ENCODE results near the gene CCN5.
"Not testable (repeated sequence)": the region's sequence is repeated elsewhere in the genome, so short reads cannot be mapped to it uniquely, and the experiment has no call there.

Gene CCN5

DNA sequence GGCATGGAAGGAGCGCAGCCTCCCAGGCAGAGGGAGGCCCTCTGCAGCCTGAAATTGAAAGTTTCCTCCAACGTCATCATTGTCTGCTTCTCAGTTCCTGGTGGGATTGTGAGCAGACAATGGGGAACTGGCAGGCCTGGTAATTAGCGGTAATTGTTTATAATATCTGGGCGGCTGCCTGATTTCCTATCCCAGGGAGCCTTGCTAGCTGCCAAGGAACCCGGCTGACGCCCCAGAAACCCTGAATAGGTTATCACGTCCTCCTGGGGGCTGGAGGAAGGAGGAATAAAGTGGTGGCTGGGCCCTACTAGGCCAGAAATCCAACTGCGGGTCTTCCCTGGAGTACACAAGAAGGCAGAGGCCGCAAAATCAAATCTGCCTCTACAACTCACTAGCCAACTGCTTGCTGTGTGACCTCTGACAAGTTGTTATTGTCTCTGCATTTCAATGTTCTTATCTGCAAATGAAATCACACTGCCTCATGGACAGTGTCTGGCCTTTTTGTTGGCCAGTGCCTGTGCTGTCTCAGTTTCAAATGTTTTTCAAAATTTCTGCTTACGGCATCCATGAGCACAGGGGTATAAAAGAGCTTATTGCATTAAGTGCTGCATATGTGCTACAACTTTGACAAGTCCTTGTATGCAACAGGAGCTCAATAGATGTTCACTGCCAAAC is 47.4 kb downstream of the CCN5 start:
- DNase-seq: no peak

DNA sequence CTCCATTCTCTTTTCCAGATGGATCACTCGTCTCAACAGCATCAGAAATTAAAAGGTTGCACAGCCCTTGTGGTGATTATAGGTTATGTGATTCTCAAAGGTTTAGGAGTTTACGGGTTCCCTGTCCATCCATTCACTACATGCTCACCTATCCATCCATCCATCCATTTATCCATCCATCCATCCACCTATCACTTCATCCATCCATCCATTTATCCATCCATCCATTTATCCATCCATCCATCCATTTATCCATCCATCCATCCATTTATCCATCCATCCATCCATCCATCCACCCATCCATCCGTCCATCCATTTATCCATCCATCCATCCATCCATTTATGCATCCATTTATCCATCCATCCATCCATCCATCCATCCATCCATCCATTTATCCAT is 48.6 kb downstream of the CCN5 start:
- not testable (repeated sequence) for DNase-seq

DNA sequence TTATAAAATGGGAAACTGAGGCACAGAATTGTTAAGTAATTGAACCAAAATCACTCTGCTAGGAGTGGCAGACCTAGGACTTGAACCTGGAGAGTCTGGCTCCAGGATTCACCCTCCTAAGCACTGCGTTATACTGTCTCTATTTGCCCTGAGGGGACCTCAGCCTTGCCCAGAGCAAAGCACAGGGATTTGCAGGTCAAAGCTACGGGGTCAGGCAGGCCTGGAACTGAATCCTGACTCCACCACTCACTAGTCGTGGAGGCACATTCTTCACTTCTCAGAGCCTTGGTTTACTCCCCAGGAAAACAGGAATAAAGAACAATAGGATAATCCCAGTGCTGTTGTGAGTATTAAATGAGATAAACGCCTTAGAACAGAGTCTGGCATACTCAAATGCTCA is 49.9 kb downstream of the CCN5 start:
- DNase-seq: no peak

DNA sequence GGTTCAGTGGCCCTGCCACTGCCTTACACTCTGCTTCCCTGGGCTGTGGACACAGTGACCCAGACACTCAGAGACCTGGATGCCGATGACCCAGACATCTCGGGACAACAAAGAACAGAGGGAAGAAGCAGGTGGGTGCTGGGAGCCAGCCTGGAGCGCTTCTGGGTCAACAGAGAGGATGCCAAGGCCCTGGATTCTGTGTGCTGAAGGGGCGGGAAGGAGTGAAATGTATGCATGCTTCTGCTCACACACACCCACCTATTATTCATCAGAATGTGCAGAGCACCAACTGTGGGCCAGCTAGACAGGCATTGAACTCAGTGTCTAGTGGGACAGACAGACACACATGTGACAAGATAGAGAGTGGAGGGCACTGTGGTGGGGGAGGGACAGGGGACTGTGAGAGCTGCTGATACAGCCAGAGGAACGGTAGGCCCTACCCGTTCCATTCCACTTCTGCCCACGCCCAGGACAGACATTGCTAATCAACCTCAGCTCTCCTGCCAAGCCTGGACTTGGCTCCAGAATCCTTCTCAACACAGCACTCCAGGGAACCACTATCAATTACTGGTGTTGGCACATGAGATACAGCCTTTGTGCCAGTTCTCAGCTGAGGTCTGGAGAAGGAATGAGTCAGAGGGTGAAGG is 50.7 kb downstream of the CCN5 start:
- DNase-seq: no peak

DNA sequence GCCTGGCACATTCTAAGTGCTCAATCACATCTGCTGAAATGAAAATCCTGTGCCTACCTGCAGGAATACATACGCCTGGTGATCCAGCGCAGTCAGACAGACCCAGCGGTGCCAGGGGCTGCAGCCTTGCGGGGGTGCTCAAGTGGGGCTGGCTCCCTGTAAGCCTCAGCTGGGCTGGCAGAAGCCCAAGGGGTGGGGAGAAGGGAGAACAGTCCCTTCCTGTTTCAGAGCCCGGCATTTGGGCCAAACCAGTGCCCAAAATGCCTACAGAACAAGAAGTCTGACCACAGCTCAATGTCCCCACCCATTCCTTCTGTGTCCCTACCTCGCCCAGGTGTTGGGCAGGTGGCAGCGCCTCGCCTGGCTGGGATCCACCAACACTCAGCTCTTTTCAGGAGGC is 53.1 kb downstream of the CCN5 start:
- no peak for DNase-seq

DNA sequence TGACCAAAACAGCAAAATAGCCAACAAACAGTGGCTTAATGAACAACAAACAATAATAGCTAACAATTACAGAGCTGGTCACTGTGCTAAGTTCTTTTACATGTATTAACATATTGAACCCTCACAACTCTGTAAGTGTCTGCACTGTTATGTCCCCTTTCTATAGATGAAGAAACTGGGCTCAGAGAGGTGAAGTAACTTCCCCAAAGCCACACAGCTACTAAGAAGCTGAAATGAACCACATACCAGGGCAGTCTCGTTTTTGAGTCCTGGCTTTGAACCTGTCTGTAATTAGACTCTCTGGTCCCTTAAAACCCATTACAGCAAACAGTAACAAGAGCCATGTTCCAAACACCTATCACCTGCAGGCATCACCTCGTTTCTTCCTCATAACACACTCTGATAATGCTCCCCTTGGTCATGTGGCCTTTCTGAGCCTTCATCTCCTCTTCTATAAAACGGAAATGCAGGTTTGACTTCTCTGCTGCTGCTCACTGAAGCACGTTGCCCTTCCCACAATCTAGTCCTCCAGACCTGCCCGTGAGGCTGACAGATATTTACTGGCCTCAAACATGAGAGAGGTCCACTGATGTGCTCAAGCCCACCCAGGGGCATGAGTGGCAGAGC is 53.8 kb downstream of the CCN5 start:
- DNase-seq: no peak

DNA sequence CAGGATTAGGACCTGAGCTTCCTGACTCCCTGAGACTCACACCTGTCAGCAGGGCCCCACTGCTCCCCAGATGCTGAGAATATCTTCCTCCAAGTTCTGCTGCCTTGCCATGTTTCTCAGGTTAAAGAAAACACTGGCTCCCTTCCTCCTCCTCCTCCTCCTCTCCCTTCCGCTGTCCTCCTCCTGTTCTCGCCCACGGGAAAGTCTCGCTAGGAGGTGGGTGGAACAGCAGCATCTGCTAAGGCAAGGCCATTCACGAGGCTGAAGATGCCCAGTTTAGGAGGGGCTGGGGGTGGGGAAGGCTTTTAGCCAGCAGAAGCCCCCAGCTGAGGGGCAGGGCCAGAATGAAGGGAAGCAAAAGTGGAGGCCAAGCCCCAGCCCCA is 54.3 kb downstream of the CCN5 start:
- DNase-seq: no peak

DNA sequence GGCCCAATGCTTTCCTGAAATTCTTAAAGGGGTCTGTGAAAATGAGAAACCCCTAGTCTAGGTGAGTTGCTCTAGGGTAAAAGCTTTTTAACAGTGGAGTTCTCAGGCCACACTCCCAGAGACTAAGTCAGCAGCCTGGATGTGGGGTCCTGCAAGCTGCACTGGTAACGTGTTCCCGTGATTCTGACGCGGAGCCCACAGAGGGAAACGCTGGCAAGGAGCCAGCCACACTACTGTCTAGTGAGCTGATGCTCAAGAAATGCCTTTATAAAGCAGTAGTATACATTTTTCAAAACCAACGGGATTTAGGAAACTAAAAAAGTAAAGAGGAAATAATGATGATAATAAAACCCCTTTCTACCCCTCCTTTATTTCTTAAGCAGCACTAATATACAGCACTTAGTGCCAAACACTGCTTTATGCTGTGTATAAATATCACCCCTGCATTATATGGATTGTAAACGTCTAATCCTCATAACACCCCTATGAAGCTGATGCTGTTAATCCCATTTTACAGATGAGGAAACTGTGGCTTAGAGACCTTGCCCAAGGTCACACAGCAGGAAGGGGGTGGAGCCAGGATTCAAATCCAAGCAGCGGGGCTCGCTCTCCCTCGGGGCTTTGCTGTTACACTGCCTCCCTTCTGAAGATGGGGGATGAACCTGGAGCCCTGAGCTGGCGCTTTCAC is 55.5 kb downstream of the CCN5 start:
- no peak for DNase-seq

DNA sequence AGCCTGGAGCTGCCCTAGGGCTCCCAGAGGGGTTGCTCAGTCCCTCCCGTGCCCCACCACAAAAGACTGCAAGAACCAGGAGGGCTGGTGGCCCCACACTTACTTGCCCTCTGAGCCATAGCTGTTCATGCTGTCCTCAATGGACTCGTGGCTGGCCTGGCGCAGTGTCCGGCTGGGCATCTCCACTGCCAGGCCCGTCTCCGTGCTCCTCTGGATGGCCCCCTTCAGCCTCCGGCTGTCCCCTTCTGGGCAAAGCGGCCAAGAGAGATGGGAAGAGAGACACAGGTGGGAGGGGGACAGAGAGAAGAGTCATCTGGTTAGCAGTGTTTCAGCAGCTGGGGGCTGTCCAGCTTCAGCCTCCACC is 56.0 kb downstream of the CCN5 start:
- no peak for DNase-seq

DNA sequence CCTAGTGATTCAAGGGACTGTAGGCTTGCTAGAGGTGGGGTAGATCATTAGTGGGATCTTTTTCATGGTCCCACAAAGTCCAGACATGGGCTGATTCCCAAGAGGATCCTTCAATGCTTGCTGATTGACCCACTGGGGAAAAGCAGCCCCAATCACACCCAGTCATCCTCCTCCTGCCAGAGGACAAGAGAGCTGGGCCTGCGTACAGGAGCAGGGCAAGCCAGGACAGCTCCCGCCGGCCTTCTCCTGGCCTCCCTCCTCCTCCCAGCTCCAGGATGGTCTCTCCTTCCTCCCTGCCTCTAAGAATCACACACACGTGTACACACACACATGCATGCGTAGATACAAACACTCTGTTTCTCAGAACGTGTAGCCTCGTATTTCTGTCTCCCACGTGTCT is 57.5 kb downstream of the CCN5 start:
- DNase-seq: no peak

DNA sequence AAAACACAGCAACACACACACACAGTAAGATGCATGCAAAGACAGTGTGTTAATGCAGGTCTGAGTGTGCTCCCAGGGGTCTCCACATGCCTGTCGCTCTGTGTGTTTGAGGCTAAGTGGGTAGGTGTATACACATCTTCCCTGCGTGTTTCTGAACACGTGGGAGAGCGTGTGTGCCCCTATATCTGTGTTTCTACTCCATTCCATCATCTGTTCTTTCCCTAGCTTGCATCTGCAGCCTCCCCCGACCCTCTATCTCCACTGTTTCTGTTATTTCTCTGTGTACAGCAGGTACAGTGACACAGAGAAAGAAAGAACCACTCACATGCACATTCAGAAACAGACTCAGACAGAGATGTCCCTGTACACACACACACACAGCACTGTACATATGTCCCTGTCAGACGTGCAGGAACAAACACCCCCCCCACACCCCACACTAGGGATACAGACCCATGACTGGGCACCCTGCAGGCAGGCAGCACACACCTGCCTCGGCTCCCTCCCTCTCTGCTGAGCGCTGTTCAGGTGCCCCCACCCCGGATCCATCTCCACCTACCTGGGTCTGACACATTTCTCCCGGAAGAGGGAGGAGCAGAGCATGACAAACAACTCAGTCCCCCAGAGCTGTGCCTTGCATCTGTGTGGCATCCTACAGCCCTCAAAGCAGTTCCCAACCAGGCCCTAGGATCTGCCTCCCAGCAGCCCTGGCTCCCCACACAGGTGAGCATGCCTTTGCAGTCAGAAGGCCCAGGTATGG is 58.1 kb downstream of the CCN5 start:
- DNase-seq: no peak

DNA sequence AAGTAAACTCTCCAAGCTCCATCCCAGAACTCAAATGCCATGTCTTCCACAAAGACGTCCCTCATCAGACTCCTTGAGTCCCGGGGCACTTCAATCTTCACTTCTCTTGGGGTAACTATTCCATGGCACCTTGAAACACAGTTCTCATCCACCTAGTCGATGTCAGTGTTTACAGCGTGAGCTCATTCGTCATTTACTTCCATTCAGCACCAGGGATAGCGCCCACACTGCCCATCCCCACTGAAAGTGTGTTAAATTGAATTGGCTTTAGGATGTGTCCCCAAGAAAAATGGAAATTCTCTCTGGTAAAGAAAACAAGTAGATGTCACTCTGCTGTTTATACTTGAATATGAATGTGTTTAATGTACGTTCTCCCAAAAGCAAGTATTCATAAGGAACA is 61.8 kb downstream of the CCN5 start:
- DNase-seq: no peak

All from CD4-positive, alpha-beta T cell treated with Interleukin-21 for 1 hour (primary cell).